Upper lobe of left lung (tissue), 4 donors: ENCODE measurements around the gene SGCD.

Experiments
- CTCF ChIP-seq, 6 experiments: fragments of 450-650 bp in 4 of 6; fragments of 200-600 bp in 2 of 6; sonication (generic) in 2 of 6; IDR thresholded peaks; one replicate each; pipeline ENCODE4 v1.5.1; 2016 to 2019; ENCODE audit warnings: antibody characterized with exemption in 6 of 6
- EP300 ChIP-seq, 4 donors: sonication (generic); formaldehyde crosslinking; IDR thresholded peaks; one replicate each; pipeline ENCODE4 v1.5.1; 2017; ENCODE audit warnings: antibody characterized with exemption in 4 of 4, control low read depth in 2 of 4
- POLR2A ChIP-seq, 4 donors: fragments of 450-650 bp; IDR thresholded peaks; one replicate each; pipeline ENCODE4 v1.5.1; 2016 to 2017; ENCODE audit warnings: antibody characterized with exemption in 4 of 4, mild to moderate bottlenecking in 2 of 4
- POLR2AphosphoS5 ChIP-seq, 2 donors: sonication (generic); formaldehyde crosslinking; IDR thresholded peaks; one replicate each; pipeline ENCODE4 v1.5.1; 2017; ENCODE audit warnings: antibody characterized with exemption in 2 of 2

GRCh38 chr5:156669416-156669815 lies 342.5 kb downstream of the SGCD start:
- TF ChIP-seq EP300 (IDR thresholded peaks at IDR 0.05): no peak
- no peak for TF ChIP-seq CTCF (IDR thresholded peaks at IDR 0.05)
- no peak for TF ChIP-seq POLR2AphosphoS5 (IDR thresholded peaks at IDR 0.05)
- no peak for TF ChIP-seq POLR2A (IDR thresholded peaks at IDR 0.05)
